ENCODE measurements around the gene GAREM1.

DNA sequence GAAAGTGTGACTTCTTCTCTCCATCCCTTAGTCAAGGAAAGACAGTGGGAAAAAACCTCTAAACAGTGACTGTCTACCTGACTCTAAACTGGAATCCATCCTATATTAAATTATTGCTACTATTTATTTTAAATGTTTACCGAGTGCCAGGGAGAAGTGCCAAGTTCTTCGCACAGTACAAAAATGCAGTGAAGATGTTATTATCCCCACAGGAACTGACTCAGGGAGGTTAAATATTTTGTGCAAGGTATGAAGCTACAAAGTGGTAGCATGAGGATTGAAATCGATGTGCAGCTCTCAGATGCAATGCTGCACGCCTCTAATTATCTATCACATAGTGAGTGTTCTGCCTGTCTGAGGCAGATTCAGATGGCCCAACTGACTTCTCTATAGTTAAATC is 189.8 kb downstream of the GAREM1 start:
- TF ChIP-seq, protein P1, sequence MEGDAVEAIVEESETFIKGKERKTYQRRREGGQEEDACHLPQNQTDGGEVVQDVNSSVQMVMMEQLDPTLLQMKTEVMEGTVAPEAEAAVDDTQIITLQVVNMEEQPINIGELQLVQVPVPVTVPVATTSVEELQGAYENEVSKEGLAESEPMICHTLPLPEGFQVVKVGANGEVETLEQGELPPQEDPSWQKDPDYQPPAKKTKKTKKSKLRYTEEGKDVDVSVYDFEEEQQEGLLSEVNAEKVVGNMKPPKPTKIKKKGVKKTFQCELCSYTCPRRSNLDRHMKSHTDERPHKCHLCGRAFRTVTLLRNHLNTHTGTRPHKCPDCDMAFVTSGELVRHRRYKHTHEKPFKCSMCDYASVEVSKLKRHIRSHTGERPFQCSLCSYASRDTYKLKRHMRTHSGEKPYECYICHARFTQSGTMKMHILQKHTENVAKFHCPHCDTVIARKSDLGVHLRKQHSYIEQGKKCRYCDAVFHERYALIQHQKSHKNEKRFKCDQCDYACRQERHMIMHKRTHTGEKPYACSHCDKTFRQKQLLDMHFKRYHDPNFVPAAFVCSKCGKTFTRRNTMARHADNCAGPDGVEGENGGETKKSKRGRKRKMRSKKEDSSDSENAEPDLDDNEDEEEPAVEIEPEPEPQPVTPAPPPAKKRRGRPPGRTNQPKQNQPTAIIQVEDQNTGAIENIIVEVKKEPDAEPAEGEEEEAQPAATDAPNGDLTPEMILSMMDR (conservative IDR thresholded peaks at IDR 0.05 in 1 of 2, IDR thresholded peaks at IDR 0.05 in 1 of 2; ENCODE audit: extremely low read depth in 1 of 2, insufficient read depth in 1 of 2, low read depth in 1 of 2, low read length in 2 of 2): no peak
- no peak for TF ChIP-seq EZH2 (IDR thresholded peaks at IDR 0.05; ENCODE audit: borderline replicate concordance, low read length)

All from mammary epithelial cell (primary cell).